Caco-2 (cell line): ENCODE data around the gene CORO2A. TPM values are rescaled to one million over a fixed set of nuclear protein-coding genes. Genes with fewer than 3 reads are reported as not detected.

Source experiments
- BruUV-seq: library from RNA; stranded (reverse); fragments of 400-500 nt; replicated peaks from 2 replicates; lab custom pipeline; 2021; lab: Mats Ljungman, UMichigan
- CTCF ChIA-PET: fragments of 300-600 bp; sonication (Branson Sonifier 250); formaldehyde crosslinking; loops from one replicate; lab custom pipeline; 2022; ENCODE audit warnings: antibody characterized with exemption; lab: Charles Lee
- POLR2A ChIA-PET: fragments of 300-600 bp; sonication (Branson Sonifier 250); formaldehyde crosslinking; loops from one replicate; lab custom pipeline; 2022; ENCODE audit warnings: antibody characterized with exemption; lab: Charles Lee
- DNase-seq, 2 experiments: peaks; one replicate each; pipeline versions ENCODE4 v3.0.0 to v3.0.0-alpha.2; 2020 to 2022
- H3K27me3 ChIP-seq: replicated peaks from 2 replicates; pipeline ENCODE4 v1.6.0; 2011; ENCODE audit warnings: low read length; ENCODE audit not compliant: control insufficient read depth, insufficient read depth
- H3K36me3 ChIP-seq: 2 replicates; pipeline ENCODE4 v1.5.1; 2011; ENCODE audit warnings: low read length; ENCODE audit not compliant: control insufficient read depth, insufficient read depth
- H3K4me1 ChIP-seq: fragments of 250-450 bp; sonication (Bioruptor Pico); 2 replicates; pipeline ENCODE4 v1.5.1; 2020; ENCODE audit warnings: mild to moderate bottlenecking
- H3K4me3 ChIP-seq: 2 replicates; pipeline ENCODE4 v1.5.1; 2011; ENCODE audit warnings: low read depth, mild to moderate bottlenecking, control low read depth, low read length
- H3K9me3 ChIP-seq: fragments of 250-450 bp; sonication (Bioruptor Pico); 2 replicates; pipeline ENCODE4 v1.5.1; 2020; ENCODE audit warnings: mild to moderate bottlenecking, moderate library complexity
- H3K27ac Mint-ChIP-seq: one replicate; pipeline ENCODE4 v1.8.0; 2022; ENCODE audit warnings: mixed read lengths; ENCODE audit not compliant: unreplicated experiment
- H3K27me3 Mint-ChIP-seq: one replicate; pipeline ENCODE4 v1.8.0; 2022; ENCODE audit warnings: mixed read lengths; ENCODE audit not compliant: insufficient read depth, unreplicated experiment
- H3K36me3 Mint-ChIP-seq: one replicate; pipeline ENCODE4 v1.8.0; 2022; ENCODE audit warnings: mild to moderate bottlenecking, mixed read lengths; ENCODE audit not compliant: insufficient read depth, unreplicated experiment
- H3K4me1 Mint-ChIP-seq: one replicate; pipeline ENCODE4 v1.8.0; 2022; ENCODE audit warnings: low read depth, mixed read lengths; ENCODE audit not compliant: unreplicated experiment
- H3K4me3 Mint-ChIP-seq: one replicate; pipeline ENCODE4 v1.8.0; 2022; ENCODE audit warnings: mild to moderate bottlenecking, moderate library complexity, mixed read lengths; ENCODE audit not compliant: unreplicated experiment
- H3K9me3 Mint-ChIP-seq: one replicate; pipeline ENCODE4 v1.8.0; 2022; ENCODE audit warnings: mixed read lengths; ENCODE audit not compliant: unreplicated experiment
- CTCF ChIP-seq, 2 experiments: fragments of 200-600 bp in 1 of 2; IDR thresholded peaks; 1 replicate in 1 of 2; 2 replicates in 1 of 2; pipeline versions ENCODE4 v1.5.1 to v1.8.0; 2011 to 2022; ENCODE audit warnings: antibody characterized with exemption in 1 of 2, control low read depth in 1 of 2, inconsistent platforms in 1 of 2, low read depth in 1 of 2, low read length in 1 of 2, mild to moderate bottlenecking in 1 of 2, moderate library complexity in 1 of 2; ENCODE audit not compliant: insufficient read depth in 1 of 2, severe bottlenecking in 1 of 2, unreplicated experiment in 1 of 2
- intact Hi-C: fragments of 100-400 bp; cut with micrococcal nuclease; formaldehyde crosslinking; loops from one replicate; pipeline ENCODE4 v1.10.0; 2022; ENCODE audit not compliant: unreplicated experiment
- total RNA-seq: library from RNA; stranded (reverse); gene quantifications from 2 replicates; pipeline ENCODE4 v1.2.3, GENCODE V29; 2022

The CORO2A gene
- total RNA-seq, 1 experiment from 2014 or later = 18.9 TPM

GRCh38 chr9:98094851-98095250 lies 97.6 kb downstream of the CORO2A start:
- POLR2A ChIA-PET = no interaction called here

GRCh38 chr9:98094316-98094715 lies 98.1 kb downstream of the CORO2A start:
- H3K9me3 Mint-ChIP-seq = no peaks in the 10 kb centered on the region
- TF ChIP-seq CTCF (IDR thresholded peaks at IDR 0.05; ENCODE audit: insufficient read depth in 1 of 2, low read depth in 1 of 2, low read length in 1 of 2, severe bottlenecking in 1 of 2, unreplicated experiment in 1 of 2) = no peak
- H3K4me1 Mint-ChIP-seq = peaks cover 9% of the 10 kb centered on the region
- ChIA-PET POLR2A (no interaction called here), CTCF (interaction anchor here (1.0 kb wide), 1 partner anchor 10 kb away, joined by 4 read pairs; no protein-coding TSS in a partner anchor)
- intact Hi-C loops = no loop called here
- no peak overlapping the region for H3K27ac Mint-ChIP-seq
- no peaks in the 10 kb centered on the region for H3K9me3 ChIP-seq
- no peaks in the 10 kb centered on the region for H3K27me3 ChIP-seq
- peaks cover 5% of the 10 kb centered on the region; the same call in 1 of the 2 replicates for H3K36me3 ChIP-seq
- peaks cover 44% of the 10 kb centered on the region for H3K36me3 Mint-ChIP-seq
- no peak for DNase-seq
- no peak overlapping the region for H3K4me3 Mint-ChIP-seq
- no peaks in the 10 kb centered on the region for H3K27me3 Mint-ChIP-seq
- no peak overlapping the region for H3K4me3 ChIP-seq
- H3K4me1 ChIP-seq = peaks cover 13% of the 10 kb centered on the region
- BruUV-seq = no TSS peak

More at GRCh38 chr9:98094851-98095250, 97.6 kb downstream of the CORO2A start:
- Histone ChIP-seq H3K36me3 (peaks cover 9% of the 10 kb centered on the region), H3K27me3 (no peaks in the 10 kb centered on the region), H3K9me3 (no peaks in the 10 kb centered on the region), H3K4me3 (no peak overlapping the region), H3K4me1 (peaks cover 16% of the 10 kb centered on the region)
- no peak overlapping the region for H3K27ac Mint-ChIP-seq
- H3K9me3 Mint-ChIP-seq = no peaks in the 10 kb centered on the region
- intact Hi-C loops = no loop called here
- peaks cover 12% of the 10 kb centered on the region for H3K4me1 Mint-ChIP-seq
- no peak for DNase-seq
- H3K36me3 Mint-ChIP-seq = peaks cover 40% of the 10 kb centered on the region
- H3K4me3 Mint-ChIP-seq = no peak overlapping the region
- CTCF ChIA-PET = interaction anchor here (1.0 to 1.1 kb wide), 2 partner anchors 10 to 12 kb away, joined by 3 to 4 read pairs; no protein-coding TSS in a partner anchor
- no TSS peak for BruUV-seq
- no peaks in the 10 kb centered on the region for H3K27me3 Mint-ChIP-seq
- TF ChIP-seq CTCF (IDR thresholded peaks at IDR 0.05; ENCODE audit: insufficient read depth in 1 of 2, low read depth in 1 of 2, low read length in 1 of 2, severe bottlenecking in 1 of 2, unreplicated experiment in 1 of 2) = no peak

DNA sequence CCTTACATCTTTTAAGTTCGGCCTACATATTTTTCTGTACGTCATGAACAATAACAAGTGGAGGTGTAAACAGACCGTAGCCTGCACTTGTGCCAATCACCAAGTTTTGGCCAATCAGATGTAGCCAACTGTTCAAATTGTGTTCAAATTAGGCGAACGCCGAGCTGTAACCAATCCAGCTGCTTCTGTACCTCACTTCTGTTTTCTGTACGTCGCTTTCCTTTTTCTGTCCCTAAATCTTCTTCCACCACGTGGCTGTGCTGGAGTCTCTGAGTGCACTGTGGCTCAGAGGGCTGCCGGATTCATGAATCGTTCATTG lies 99.9 kb downstream of the CORO2A start:
- peaks cover 5% of the 10 kb centered on the region for H3K4me1 ChIP-seq
- H3K36me3 ChIP-seq = no peaks in the 10 kb centered on the region
- ChIA-PET POLR2A (no interaction called here), CTCF (no interaction called here)
- peaks cover 43% of the 10 kb centered on the region for H3K36me3 Mint-ChIP-seq
- no peak for TF ChIP-seq CTCF (IDR thresholded peaks at IDR 0.05; ENCODE audit: insufficient read depth in 1 of 2, low read depth in 1 of 2, low read length in 1 of 2, severe bottlenecking in 1 of 2, unreplicated experiment in 1 of 2)
- H3K9me3 ChIP-seq = no peaks in the 10 kb centered on the region
- no peak overlapping the region for H3K4me3 ChIP-seq
- BruUV-seq = no TSS peak
- intact Hi-C loops = no loop called here
- H3K4me3 Mint-ChIP-seq = no peak overlapping the region
- no peak overlapping the region for H3K27ac Mint-ChIP-seq
- DNase-seq = no peak
- H3K9me3 Mint-ChIP-seq = no peaks in the 10 kb centered on the region
- peaks cover 6% of the 10 kb centered on the region for H3K4me1 Mint-ChIP-seq
- H3K27me3 ChIP-seq = no peaks in the 10 kb centered on the region
- H3K27me3 Mint-ChIP-seq = no peaks in the 10 kb centered on the region
